Femur (tissue), 1 donor: ENCODE results near the gene EMC8.
"Not testable (repeated sequence)": the region's sequence is repeated elsewhere in the genome, so short reads cannot be mapped to it uniquely, and the experiment has no call there.

ENCODE experiments used
- DNase-seq: peaks from one replicate; pipeline ENCODE4 v3.0.0-alpha.2; 2017

EMC8 gene

GRCh38 chr16:85812031-85812807 lies 12.9 kb upstream of the EMC8 start:
- DNase-seq = no peak

- no peak for DNase-seq
Measured at GRCh38 chr16:85810742-85811115, 11.4 kb upstream of the EMC8 start.

- DNase-seq = no peak
Measured at GRCh38 chr16:85810097-85810741, 10.9 kb upstream of the EMC8 start.

- DNase-seq = no peak
Measured at GRCh38 chr16:85809645-85810044, 10.3 kb upstream of the EMC8 start.

- no peak for DNase-seq
Measured at GRCh38 chr16:85808926-85809325, 9.6 kb upstream of the EMC8 start.

- DNase-seq = not testable (repeated sequence)
Measured at GRCh38 chr16:85808104-85808503, 8.8 kb upstream of the EMC8 start.

GRCh38 chr16:85807340-85807739 lies 8.0 kb upstream of the EMC8 start:
- DNase-seq = not testable (repeated sequence)

- no peak for DNase-seq
Measured at GRCh38 chr16:85806539-85806938, 7.2 kb upstream of the EMC8 start.

- no peak for DNase-seq
Measured at GRCh38 chr16:85805442-85806045, 6.2 kb upstream of the EMC8 start.

- DNase-seq = no peak
Measured at GRCh38 chr16:85803570-85803969, 4.2 kb upstream of the EMC8 start.

GRCh38 chr16:85800321-85800669 lies 951 bp upstream of the EMC8 start:
- no peak for DNase-seq

- DNase-seq = peak; percentile 53
Measured at GRCh38 chr16:85798901-85799496, 345 bp downstream of the EMC8 start.

- DNase-seq = no peak
Measured at GRCh38 chr16:85798283-85798776, 1.0 kb downstream of the EMC8 start.

- DNase-seq = no peak
Measured at GRCh38 chr16:85796599-85796998, 2.7 kb downstream of the EMC8 start.

- DNase-seq = no peak
Measured at GRCh38 chr16:85796152-85796551, 3.2 kb downstream of the EMC8 start.

GRCh38 chr16:85794696-85795095 lies 4.6 kb downstream of the EMC8 start:
- no peak for DNase-seq

- DNase-seq = no peak
Measured at GRCh38 chr16:85793662-85794298, 5.6 kb downstream of the EMC8 start.

- no peak for DNase-seq
Measured at GRCh38 chr16:85789773-85790172, 9.6 kb downstream of the EMC8 start.

GRCh38 chr16:85788819-85789218 lies 10.5 kb downstream of the EMC8 start:
- DNase-seq = no peak

- DNase-seq = no peak
Measured at GRCh38 chr16:85785927-85786326, 13.4 kb downstream of the EMC8 start.

- DNase-seq = no peak
Measured at GRCh38 chr16:85784813-85785212, 14.5 kb downstream of the EMC8 start.

- DNase-seq = no peak
Measured at GRCh38 chr16:85783441-85783840, 15.9 kb downstream of the EMC8 start.

GRCh38 chr16:85782451-85782850 lies 16.9 kb downstream of the EMC8 start:
- no peak for DNase-seq
